ENCODE results near the gene FNDC1. TPM values are rescaled to one million over a fixed set of nuclear protein-coding genes. Genes with fewer than 3 reads are reported as not detected.

The FNDC1 gene
- total RNA-seq, 4 donors from 2014 or later: 0.27 to 9.9 (median 1.5) TPM

DNA sequence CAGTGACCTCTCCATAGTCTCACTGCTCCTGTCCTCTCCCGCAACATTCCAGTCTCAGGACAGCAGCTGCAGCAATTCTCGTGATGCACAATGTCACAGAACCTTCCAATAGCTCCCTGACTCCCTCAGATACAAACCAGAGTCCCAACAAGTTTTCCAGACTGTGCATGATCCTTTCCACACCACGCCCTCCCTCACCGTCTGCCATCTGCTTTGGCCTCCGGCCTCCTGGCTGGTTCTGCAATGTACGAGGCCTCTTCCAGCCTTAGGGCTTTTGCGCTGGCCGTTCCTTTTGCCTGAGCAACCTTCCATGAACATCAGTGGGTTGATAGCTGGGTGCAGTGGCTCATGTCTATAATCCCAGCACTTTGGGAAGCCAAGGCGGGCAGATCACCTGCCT lies 9.6 kb downstream of the FNDC1 start:
- TF ChIP-seq, protein P1, sequence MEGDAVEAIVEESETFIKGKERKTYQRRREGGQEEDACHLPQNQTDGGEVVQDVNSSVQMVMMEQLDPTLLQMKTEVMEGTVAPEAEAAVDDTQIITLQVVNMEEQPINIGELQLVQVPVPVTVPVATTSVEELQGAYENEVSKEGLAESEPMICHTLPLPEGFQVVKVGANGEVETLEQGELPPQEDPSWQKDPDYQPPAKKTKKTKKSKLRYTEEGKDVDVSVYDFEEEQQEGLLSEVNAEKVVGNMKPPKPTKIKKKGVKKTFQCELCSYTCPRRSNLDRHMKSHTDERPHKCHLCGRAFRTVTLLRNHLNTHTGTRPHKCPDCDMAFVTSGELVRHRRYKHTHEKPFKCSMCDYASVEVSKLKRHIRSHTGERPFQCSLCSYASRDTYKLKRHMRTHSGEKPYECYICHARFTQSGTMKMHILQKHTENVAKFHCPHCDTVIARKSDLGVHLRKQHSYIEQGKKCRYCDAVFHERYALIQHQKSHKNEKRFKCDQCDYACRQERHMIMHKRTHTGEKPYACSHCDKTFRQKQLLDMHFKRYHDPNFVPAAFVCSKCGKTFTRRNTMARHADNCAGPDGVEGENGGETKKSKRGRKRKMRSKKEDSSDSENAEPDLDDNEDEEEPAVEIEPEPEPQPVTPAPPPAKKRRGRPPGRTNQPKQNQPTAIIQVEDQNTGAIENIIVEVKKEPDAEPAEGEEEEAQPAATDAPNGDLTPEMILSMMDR (IDR thresholded peaks at IDR 0.05): no peak
- TF ChIP-seq POLR2A (IDR thresholded peaks at IDR 0.05): no peak
- no peak for TF ChIP-seq EP300 (IDR thresholded peaks at IDR 0.05)
- no peak for TF ChIP-seq POLR2AphosphoS5 (IDR thresholded peaks at IDR 0.05)
- H3K27me3 ChIP-seq: peaks cover 3% of the 10 kb centered on the region
- no peak overlapping the region for H3K4me3 ChIP-seq
- no peaks in the 10 kb centered on the region for H3K36me3 ChIP-seq
- ATAC-seq: no peak
- H3K4me1 ChIP-seq: peaks cover 0 to 9% (median 0%) of the 10 kb centered on the region in 3 donors
- 88 to 90% methylated on average over 2 to 8 of the region's 9 CpGs for WGBS, 2 donors (ENCODE audit: low coverage in 1 of 2)
- H3K27ac ChIP-seq: no peak overlapping the region
- H3K9me3 ChIP-seq: no peaks in the 10 kb centered on the region

DNA sequence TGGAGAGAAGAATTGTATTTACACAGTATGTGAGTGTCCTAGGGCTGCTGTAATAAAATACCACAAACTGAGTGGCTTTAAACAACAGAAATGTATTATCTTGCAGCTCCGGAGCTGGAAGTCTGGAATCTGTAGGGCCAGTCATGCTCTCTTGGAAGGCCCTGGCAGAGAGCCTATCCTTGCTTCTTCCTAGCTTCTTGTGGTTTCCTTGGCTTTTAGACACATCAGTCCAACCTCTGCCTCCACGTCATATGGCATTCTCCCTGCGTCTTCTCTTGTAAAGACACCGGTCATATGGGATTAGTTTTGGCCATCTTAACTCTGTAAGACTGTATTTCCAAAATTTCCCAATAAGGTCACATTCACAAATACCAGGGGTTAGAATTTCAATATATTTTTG lies 10.8 kb downstream of the FNDC1 start:
- Histone ChIP-seq H3K9me3 (no peaks in the 10 kb centered on the region), H3K27me3 (no peaks in the 10 kb centered on the region), H3K4me1 (no peaks in the 10 kb centered on the region), H3K36me3 (no peaks in the 10 kb centered on the region), H3K4me3 (no peak overlapping the region), H3K27ac (no peak overlapping the region)
- TF ChIP-seq EP300 (IDR thresholded peaks at IDR 0.05) (no peak), POLR2AphosphoS5 (IDR thresholded peaks at IDR 0.05) (no peak), POLR2A (IDR thresholded peaks at IDR 0.05) (no peak)
- TF ChIP-seq, protein P1 (IDR thresholded peaks at IDR 0.05): no peak
- WGBS, 2 donors (ENCODE audit: low coverage in 1 of 2): 86 to 89% methylated on average over 4 of the region's 4 CpGs
- ATAC-seq: no peak

DNA sequence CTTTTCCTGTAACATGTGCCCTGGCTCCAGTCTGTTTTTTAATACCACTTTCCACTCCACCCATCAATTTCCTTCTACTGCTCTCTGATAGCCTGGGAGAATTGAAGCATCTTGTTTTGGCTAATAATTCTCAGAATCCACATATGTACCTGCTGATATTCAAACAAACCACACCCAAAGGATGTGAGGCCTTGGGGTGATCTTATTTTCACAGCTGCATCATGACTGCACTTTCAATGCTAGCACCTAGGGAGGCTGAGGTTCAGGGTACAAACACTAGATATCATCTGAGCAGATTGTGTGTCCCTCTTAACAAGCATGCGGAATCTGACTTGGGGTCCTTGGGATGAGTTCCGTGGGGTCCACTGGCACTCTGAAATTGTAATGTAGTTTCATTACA lies 12.7 kb downstream of the FNDC1 start:
- Histone ChIP-seq H3K9me3 (peaks cover 0 to 4% (median 0%) of the 10 kb centered on the region in 3 donors), H3K36me3 (no peaks in the 10 kb centered on the region), H3K4me3 (no peak overlapping the region), H3K27me3 (no peaks in the 10 kb centered on the region), H3K27ac (no peak overlapping the region), H3K4me1 (no peaks in the 10 kb centered on the region)
- TF ChIP-seq POLR2AphosphoS5 (IDR thresholded peaks at IDR 0.05) (no peak), EP300 (IDR thresholded peaks at IDR 0.05) (no peak), POLR2A (IDR thresholded peaks at IDR 0.05) (no peak)
- TF ChIP-seq, protein P1 (IDR thresholded peaks at IDR 0.05): no peak
- 100% methylated on average over 2 of the region's 2 CpGs; no CpG with 5 or more reads in 1 of the 2 donors for WGBS, 2 donors (ENCODE audit: low coverage in 1 of 2)
- ATAC-seq: no peak

DNA sequence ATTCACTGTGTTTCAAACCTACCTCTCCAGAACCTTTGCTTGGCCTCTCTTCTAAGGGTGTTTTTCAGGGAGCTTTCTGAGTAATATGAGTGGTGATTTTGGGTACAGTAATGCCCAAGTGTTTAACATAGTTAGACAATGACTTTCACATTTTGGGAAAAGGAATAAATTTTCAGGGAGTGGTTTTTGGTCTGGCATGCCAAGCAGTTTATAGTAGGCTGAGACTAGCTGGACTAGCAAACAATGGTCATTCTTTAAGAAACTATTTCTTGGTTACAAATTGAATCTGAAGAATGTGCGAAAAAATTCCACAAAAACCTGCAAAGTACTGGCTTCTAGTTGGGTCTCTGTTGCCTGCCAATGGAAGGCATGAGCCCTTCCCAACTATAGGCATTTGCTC lies 15.4 kb downstream of the FNDC1 start:
- Histone ChIP-seq H3K4me1 (no peaks in the 10 kb centered on the region), H3K9me3 (peaks cover 0 to 4% (median 0%) of the 10 kb centered on the region in 3 donors), H3K27ac (no peak overlapping the region), H3K4me3 (no peak overlapping the region), H3K36me3 (no peaks in the 10 kb centered on the region), H3K27me3 (no peaks in the 10 kb centered on the region)
- no peak for ATAC-seq
- 70 to 84% methylated on average over 1 of the region's 1 CpG for WGBS, 2 donors (ENCODE audit: low coverage in 1 of 2)
- TF ChIP-seq EP300 (IDR thresholded peaks at IDR 0.05) (no peak), POLR2A (IDR thresholded peaks at IDR 0.05) (no peak)
- TF ChIP-seq, protein P1 (IDR thresholded peaks at IDR 0.05): no peak

DNA sequence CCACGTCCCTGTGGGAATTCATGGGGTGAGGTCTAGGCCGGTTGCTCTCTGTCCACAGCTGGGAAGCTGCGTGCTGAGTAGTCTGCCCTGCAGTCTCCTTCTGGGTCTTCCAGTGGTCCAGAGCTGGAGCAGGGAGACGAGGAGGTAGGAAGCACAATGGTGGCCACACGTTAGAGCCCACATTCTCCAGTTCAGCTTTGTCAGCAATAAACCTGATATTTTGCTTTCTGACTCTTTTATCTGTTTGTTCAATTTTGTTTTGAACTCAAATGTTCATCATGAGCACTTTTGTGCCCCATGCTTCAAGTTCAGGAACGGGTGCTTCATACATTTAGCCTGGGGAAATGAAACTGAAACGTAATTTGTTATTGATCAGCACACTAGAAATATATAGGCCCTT lies 21.3 kb downstream of the FNDC1 start:
- no peak for ATAC-seq
- H3K9me3 ChIP-seq: peaks cover 0 to 4% (median 0%) of the 10 kb centered on the region in 3 donors
- no peak overlapping the region for H3K4me3 ChIP-seq
- no peaks in the 10 kb centered on the region for H3K27me3 ChIP-seq
- H3K4me1 ChIP-seq: peaks cover 0 to 2% (median 0%) of the 10 kb centered on the region in 3 donors
- no peak overlapping the region for H3K27ac ChIP-seq
- 90 to 100% methylated on average over 3 to 5 of the region's 7 CpGs for WGBS, 2 donors (ENCODE audit: low coverage in 1 of 2)
- TF ChIP-seq POLR2A (IDR thresholded peaks at IDR 0.05) (no peak), POLR2AphosphoS5 (IDR thresholded peaks at IDR 0.05) (no peak), EP300 (IDR thresholded peaks at IDR 0.05) (no peak)
- TF ChIP-seq, protein P1 (IDR thresholded peaks at IDR 0.05): no peak
- no peaks in the 10 kb centered on the region for H3K36me3 ChIP-seq
